ENCODE data around the gene HS6ST2. TPM values are rescaled to one million over a fixed set of nuclear protein-coding genes. Genes with fewer than 3 reads are reported as not detected.

HS6ST2 gene
- total and polyA plus RNA-seq, 4 donors = 11.4 to 73.1 (median 53.1) TPM

Small RNA genes within 50 kb of the gene (small RNA-seq; reads per million reads assigned to genes)
- not detected for gene RNU6-98P (ENCODE audit: low replicate concordance)
- not detected for gene Z82205.1 (ENCODE audit: low replicate concordance)

Other genes starting within 250 kb of the HS6ST2 start
- not detected for gene USP26, start 138.5 kb upstream of the HS6ST2 start, total RNA-seq
- gene USP26, start 138.5 kb upstream of the HS6ST2 start, polyA plus RNA-seq (ENCODE audit: insufficient read length in 2 of 2) = not detected